Ascending aorta (tissue), 2 donors: ENCODE results near the gene GRM1. TPM values are rescaled to one million over a fixed set of nuclear protein-coding genes. Genes with fewer than 3 reads are reported as not detected.

Experiments
- DNase-seq, 2 donors: peaks; one replicate each; pipeline ENCODE4 v3.0.0-alpha.2; 2019; ENCODE audit warnings: low spot score in 2 of 2
- H3K27ac ChIP-seq, 2 donors: fragments of 200-600 bp; sonication (generic); one replicate each; pipeline ENCODE4 v1.5.1; 2016 to 2017; ENCODE audit warnings: mild to moderate bottlenecking in 1 of 2
- H3K27me3 ChIP-seq: fragments of 200-600 bp; sonication (generic); one replicate; pipeline ENCODE4 v1.5.1; 2017
- H3K36me3 ChIP-seq, 2 donors: fragments of 200-600 bp; sonication (generic); one replicate each; pipeline ENCODE4 v1.5.1; 2016
- H3K4me1 ChIP-seq, 2 donors: fragments of 200-600 bp; sonication (generic); one replicate each; pipeline ENCODE4 v1.5.1; 2016 to 2017; ENCODE audit warnings: mild to moderate bottlenecking in 1 of 2
- H3K4me3 ChIP-seq, 2 donors: fragments of 200-600 bp; sonication (generic); one replicate each; pipeline ENCODE4 v1.5.1; 2016 to 2017; ENCODE audit warnings: mild to moderate bottlenecking in 1 of 2
- H3K9me3 ChIP-seq, 2 donors: fragments of 200-600 bp; sonication (generic); one replicate each; pipeline ENCODE4 v1.5.1; 2016
- CTCF ChIP-seq, 3 experiments: fragments of 200-600 bp in 2 of 3; fragments of 450-650 bp in 1 of 3; sonication (generic) in 2 of 3; IDR thresholded peaks; one replicate each; pipeline ENCODE4 v1.5.1; 2016 to 2019; ENCODE audit warnings: antibody characterized with exemption in 3 of 3, mild to moderate bottlenecking in 1 of 3, moderate library complexity in 1 of 3
- intact Hi-C: fragments of 100-400 bp; cut with DNase I; formaldehyde crosslinking; loops from one replicate; pipeline ENCODE4 v1.15.1; 2023
- total RNA-seq: library from RNA; depleted of rRNA; stranded (reverse); fragments of >200 nt; gene quantifications from one replicate; pipeline ENCODE4 v1.1.0, GENCODE V29; 2016

The GRM1 gene
- not detected for total RNA-seq

GRCh38 chr6:146028851-146029572 is at the start of gene GRM1:
GRM1 (plus strand) TSS chr6:146029062; CDS start chr6:146029518, 456 bp downstream.
- Histone ChIP-seq H3K9me3 (no peaks in the 10 kb centered on the region), H3K4me3 (peak within 1 kb of the TSS in 1 of 2 donors; percentile 36)
- intact Hi-C loops = no loop called here

GRCh38 chr6:146009338-146009737 is 19.5 kb upstream of the GRM1 start:
- no peak for TF ChIP-seq CTCF (IDR thresholded peaks at IDR 0.05)
- H3K4me1 ChIP-seq = no peaks in the 10 kb centered on the region
- no peaks in the 10 kb centered on the region for H3K27me3 ChIP-seq
- intact Hi-C loops = no loop called here
- H3K9me3 ChIP-seq = peaks cover 0 to 3% of the 10 kb centered on the region in 2 donors
- H3K36me3 ChIP-seq = no peaks in the 10 kb centered on the region
- H3K4me3 ChIP-seq = no peak overlapping the region
- DNase-seq = no peak
- no peak overlapping the region for H3K27ac ChIP-seq

More at GRCh38 chr6:146028851-146029572, at the start of gene GRM1:
- H3K27me3 ChIP-seq = no peaks in the 10 kb centered on the region
- H3K4me1 ChIP-seq = no peaks in the 10 kb centered on the region
- DNase-seq = no peak
- no peak within 1 kb of the TSS for H3K27ac ChIP-seq
- no peak for TF ChIP-seq CTCF (IDR thresholded peaks at IDR 0.05)
- H3K36me3 ChIP-seq = no peaks in the 10 kb centered on the region

- intact Hi-C loops = no loop called here
- TF ChIP-seq CTCF (IDR thresholded peaks at IDR 0.05) = no peak
- H3K4me3 ChIP-seq = no peak overlapping the region
- no peaks in the 10 kb centered on the region for H3K9me3 ChIP-seq
- no peak for DNase-seq
- H3K4me1 ChIP-seq = no peaks in the 10 kb centered on the region
- H3K27ac ChIP-seq = no peak overlapping the region
- H3K27me3 ChIP-seq = no peaks in the 10 kb centered on the region
- H3K36me3 ChIP-seq = no peaks in the 10 kb centered on the region
These were observed 14.6 kb upstream of the GRM1 start for GRCh38 chr6:146014233-146014632.

- no peak overlapping the region for H3K27ac ChIP-seq
- no peaks in the 10 kb centered on the region for H3K9me3 ChIP-seq
- intact Hi-C loops = no loop called here
- H3K4me1 ChIP-seq = no peaks in the 10 kb centered on the region
- no peak for TF ChIP-seq CTCF (IDR thresholded peaks at IDR 0.05)
- no peak overlapping the region for H3K4me3 ChIP-seq
- no peak for DNase-seq
- H3K27me3 ChIP-seq = no peaks in the 10 kb centered on the region
- H3K36me3 ChIP-seq = no peaks in the 10 kb centered on the region
These were observed 11.2 kb upstream of the GRM1 start for GRCh38 chr6:146017672-146018071.

- no peaks in the 10 kb centered on the region for H3K27me3 ChIP-seq
- H3K27ac ChIP-seq = no peak overlapping the region
- no peak overlapping the region for H3K4me3 ChIP-seq
- H3K4me1 ChIP-seq = no peaks in the 10 kb centered on the region
- no peak for TF ChIP-seq CTCF (IDR thresholded peaks at IDR 0.05)
- no peaks in the 10 kb centered on the region for H3K9me3 ChIP-seq
- H3K36me3 ChIP-seq = no peaks in the 10 kb centered on the region
- no peak for DNase-seq
- intact Hi-C loops = no loop called here
These were observed 2.0 kb upstream of the GRM1 start for GRCh38 chr6:146026873-146027272.
